Measurements from ENCODE around the gene SYNDIG1. TPM values are rescaled to one million over a fixed set of nuclear protein-coding genes. Genes with fewer than 3 reads are reported as not detected.

The SYNDIG1 gene
- 10.8 TPM for polyA plus RNA-seq (2013, experiment 1 of 2; ENCODE audit: insufficient read length)
- polyA plus RNA-seq (2013, experiment 2 of 2; ENCODE audit: insufficient read length): 10.3 TPM

GRCh38 chr20:24469116-24469893 lies at the start of gene SYNDIG1:
Gene SYNDIG1 (plus strand): TSS chr20:24469629. CDS start chr20:24543098, 73,469 bp downstream.
- DNase-seq: peak; percentile 79

- DNase-seq: no peak
Measured at GRCh38 chr20:24419786-24420185, 49.6 kb upstream of the SYNDIG1 start.

DNA sequence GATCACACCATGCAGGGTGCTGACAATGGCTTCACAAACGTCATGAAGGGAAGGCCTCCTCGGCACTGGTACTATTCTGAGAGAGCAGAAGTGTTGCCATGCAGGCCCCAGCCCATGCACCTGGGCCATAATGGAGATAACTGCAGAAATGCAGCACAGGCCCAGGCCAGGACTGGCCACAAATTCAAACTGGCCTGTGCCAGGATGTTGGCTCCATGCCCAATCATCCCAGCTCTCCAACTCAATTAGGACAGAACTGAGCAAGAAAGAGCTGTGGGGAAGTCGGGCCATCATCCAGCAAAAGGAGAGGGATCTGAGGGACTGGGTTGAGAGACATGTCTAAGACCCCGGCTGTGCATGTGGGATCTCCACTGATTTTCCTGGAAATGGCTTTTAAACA lies 48.9 kb upstream of the SYNDIG1 start:
- DNase-seq: no peak

- DNase-seq: no peak
Measured at GRCh38 chr20:24421071-24421470, 48.4 kb upstream of the SYNDIG1 start.

DNA sequence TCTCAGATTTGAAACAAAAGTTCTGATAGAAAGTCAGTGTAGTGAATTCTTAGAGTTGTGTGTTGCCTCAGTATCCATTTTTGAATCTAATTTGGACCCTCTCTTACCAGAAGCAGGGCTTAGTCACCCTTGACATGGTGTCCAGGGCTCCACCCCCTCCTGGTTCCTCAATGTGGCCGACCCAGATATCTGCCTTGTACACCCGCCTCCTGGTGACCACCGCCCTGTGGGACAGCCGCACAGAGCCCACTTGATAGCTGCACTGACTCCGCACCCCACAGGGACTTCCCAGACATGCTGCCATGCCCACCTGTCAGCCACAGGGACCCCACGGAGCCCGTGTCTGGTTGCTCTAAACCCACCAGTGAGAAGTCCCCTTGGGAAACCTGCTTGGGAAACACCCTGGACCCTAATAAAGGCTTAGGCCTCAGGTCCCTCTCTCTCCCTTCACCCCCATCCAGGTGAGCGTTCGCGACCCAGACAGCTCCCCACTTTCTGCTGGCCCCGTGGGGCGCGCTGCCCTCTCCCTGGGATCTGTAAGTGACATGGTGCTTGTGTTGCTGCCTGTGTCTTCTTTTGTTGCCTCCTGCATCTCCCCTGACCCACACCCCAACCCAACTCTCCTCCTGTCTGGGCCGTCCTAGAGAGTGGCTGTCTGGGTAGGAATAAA lies 47.2 kb upstream of the SYNDIG1 start:
- DNase-seq: no peak

DNA sequence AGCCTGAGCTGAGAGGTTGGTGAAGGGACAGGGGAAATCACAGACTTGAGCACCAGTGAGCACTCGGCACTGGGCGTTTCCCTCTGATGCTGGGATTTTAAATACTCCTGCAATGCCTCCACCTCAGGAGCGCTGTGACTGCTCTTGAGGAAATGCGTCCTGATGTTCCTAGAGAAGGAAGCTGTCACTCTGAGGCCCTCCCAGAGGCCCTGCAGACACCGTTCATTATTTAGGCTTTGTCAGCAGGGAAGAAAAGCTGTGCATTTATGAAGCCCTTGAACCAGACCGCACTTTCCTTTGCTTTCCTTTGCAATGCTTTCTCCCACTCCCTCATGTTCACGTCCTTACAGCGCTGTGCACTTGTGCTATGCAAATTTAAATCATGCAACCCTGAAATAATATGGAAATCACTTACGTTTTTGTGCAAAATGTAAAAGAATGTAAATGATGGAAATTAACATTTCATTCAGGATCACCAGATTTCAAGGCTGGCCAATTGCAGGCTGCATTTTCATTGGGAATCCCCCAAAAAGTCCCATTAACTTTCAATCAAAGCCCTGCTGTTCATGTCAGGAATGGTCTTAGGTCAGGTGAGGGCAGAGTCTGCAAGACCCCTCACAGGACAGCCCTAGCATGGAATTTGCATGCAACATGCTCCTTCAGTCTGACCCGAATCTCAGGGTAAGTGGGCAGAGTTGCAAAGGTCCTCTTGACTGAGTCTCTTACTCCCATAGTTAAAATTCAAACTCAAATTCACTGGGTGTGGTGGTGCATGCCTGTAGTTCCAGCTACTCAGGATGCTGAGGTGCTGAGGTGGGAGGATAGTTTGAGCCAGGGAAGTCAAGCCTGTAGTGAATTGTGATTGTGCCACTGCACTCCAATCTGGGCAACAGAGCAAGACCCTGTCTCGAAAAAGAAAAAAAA lies 45.8 kb upstream of the SYNDIG1 start:
- no peak for DNase-seq

DNA sequence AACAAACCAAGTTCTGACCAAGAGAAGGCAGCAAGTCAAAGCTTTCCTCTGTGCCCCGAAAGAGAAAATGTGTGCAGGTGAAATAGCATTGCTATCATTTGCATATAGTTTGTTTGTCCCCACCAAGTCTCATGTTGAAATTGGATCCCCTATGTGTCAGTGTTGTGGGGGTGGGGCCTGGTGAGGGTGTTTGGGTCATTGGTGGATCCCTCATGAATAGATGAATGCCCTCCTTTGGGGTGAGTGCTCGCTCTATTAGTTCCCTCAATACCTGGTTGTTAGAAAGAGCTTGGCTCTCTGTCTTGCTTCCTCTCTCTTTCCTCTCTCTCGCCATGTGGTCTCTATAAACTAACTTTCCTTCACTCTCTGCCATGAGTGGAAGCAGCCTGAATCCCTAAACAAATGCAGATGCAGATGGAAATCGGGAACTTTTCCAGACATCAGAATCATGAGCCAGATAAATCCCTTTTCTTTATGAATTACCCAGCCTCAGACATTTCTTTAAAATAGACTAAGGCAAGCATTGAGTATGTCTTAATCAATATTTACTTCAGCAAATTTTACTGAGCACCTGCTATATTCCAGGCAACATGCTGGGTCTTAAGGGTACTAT lies 43.8 kb upstream of the SYNDIG1 start:
- no peak for DNase-seq

GRCh38 chr20:24431279-24432045 lies 38.0 kb upstream of the SYNDIG1 start:
- DNase-seq: no peak

- no peak for DNase-seq
Measured at GRCh38 chr20:24432046-24432442, 37.4 kb upstream of the SYNDIG1 start.

DNA sequence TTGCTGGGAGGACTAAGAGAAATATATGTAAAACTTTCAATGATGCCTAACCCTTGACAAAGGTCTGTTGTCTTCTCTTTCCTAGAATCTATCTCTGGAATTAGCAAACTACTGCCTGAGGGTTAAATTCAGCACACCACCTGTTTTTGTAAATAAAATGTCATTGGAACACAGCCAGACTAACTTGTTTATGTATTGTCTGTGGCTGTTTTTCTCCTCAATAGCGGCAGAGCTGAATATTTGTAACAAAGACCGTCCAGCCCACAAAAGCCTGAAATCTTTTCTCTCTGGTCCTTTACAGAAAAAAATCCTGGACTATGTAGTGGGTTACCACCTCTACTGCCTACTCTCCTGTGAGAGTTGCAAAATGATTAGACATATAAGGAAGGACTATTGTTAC lies 33.3 kb upstream of the SYNDIG1 start:
- DNase-seq: no peak

DNA sequence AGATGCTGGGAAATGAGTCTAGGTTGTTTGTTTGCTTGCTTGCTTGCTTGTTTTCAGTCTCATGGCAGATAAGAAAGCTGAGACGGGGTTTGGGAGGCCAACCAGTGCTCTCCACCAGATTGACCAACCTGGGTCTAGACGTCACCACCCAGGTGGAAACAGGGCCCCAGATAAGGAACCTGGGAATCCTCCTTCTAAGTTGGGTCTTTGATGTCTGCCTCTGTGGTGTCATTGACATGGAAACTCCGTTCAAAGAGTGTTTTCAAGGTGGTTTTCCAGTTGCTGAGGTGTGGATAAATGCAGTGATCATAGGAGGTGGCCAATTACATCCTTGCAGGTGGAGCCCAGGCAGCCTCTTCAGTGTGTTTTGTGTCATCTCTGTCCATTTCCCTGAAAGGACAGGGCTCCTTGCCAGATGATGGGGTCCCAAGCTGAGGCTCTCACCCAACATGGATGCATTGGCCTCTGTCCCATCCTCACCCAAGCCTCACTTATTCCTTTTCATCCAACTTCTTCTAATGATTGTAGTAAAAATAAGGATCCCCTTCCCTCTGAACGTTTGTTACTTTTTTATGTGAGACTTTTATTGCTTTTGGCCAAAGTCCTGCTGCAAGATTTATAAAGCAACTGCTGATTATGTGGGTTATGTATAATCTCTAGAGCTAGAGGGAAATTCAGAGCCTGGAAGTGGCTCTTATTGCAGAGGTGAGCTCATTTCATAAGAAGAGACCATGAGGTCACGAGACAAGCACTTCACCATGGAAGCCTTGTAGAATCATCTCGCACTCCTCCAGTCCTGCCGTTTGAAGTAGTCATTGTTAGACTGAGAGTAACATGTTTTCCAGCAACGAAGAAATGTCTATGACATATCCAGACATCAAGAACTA lies 32.0 kb upstream of the SYNDIG1 start:
- DNase-seq: no peak

- DNase-seq: no peak
Measured at GRCh38 chr20:24438331-24438730, 31.1 kb upstream of the SYNDIG1 start.

DNA sequence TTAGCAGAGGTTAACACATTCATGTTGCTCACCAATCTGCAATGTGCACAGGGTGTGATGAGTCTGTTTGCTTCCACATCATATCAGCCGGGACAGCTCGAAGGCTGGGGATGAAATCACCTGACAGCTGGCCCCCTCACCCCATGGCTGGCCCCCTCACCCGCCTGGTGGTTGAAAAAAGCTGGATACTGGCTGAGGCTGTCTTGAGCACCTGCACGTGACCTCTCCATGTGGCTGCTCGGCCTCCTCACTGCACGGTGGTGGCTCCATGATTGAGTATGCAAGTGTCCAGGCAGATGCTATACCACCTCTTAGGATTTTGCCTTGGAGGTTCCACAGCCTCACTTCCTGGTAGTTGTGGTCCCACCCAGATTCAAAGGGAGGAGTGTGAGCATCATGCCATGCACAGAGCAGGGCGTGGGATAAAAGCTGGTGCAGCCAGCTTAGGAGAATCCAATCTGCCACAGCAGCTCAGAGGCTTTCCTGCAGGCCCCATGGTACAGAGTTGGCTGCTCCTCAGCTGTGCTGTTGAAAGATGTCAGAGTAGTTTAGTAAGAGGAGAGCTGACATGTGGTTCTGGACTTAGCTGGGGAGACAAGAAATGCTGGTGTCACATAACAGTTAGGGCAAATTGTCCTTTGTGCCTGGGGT lies 29.6 kb upstream of the SYNDIG1 start:
- no peak for DNase-seq

DNA sequence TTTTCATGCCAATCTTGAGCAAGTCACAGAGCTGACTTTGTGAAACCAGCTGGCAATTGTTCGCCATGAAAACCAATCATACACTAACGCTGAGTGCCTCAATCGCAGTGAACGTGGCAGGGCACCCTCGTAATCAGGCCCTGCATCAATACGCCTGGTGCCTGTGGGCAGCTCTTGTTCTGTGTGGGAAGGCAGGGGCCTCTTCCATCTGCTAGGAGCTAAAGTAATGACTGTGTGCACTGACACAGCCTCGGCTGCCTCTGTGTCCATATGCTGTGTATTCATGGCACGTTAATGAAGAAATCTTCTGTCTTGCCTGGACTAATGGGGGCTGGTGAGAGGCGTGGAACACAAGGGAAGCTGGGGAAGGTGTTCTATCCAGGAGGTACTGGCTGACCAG lies 27.8 kb upstream of the SYNDIG1 start:
- DNase-seq: no peak

DNA sequence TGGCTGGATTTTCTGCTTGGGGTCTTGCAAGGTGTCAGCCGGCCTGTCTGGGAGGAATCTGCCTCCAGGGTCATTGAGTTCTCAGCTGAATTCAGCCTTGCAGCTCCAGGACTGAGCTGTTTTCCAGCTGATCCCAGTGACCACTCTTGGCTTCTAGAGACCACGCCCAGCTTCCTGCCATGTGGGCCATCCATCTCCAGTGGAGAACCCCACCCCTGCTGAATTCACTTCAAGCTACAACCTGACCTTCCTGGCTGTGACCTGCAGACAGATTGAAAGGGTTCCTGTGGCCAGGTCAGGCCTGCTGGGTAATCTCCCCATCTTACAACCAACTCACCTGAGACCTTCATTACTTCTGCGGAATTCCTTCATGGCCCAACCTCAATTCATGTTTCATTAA lies 26.5 kb upstream of the SYNDIG1 start:
- no peak for DNase-seq

GRCh38 chr20:24443436-24443835 lies 26.0 kb upstream of the SYNDIG1 start:
- DNase-seq: no peak

GRCh38 chr20:24444526-24445190 lies 24.8 kb upstream of the SYNDIG1 start:
- no peak for DNase-seq

DNA sequence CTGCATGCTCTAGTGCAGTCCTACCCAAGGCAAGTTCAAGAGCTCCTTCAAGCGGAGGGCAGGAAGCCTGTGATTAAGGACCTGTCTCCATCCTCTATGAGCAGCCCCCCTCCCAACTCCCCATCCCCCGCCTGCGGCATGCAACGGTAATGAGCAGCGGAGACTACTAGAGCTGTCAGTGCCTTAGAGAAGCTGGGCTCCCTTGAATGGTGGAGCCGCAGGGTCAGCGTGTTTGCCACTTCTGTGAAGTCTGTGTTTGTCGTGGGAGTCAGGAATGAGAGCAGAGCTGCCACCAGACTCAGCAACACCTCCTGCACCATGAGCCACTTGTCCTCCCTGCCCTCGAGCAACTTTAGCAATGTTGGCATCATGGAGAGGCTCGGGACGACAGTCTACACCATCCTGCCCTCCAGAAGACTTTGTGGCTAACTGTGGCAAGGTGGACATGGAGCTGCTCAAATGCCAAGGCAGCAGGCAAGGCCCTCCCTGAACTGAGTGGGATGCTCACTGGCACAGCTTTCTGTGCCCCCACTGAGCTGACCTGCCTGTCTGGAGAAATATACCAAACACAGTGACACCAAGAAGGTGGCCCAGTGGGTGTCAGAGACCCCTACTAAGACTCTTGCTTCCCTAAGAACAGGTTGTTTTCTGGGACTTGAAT lies 23.8 kb upstream of the SYNDIG1 start:
- DNase-seq: no peak

DNA sequence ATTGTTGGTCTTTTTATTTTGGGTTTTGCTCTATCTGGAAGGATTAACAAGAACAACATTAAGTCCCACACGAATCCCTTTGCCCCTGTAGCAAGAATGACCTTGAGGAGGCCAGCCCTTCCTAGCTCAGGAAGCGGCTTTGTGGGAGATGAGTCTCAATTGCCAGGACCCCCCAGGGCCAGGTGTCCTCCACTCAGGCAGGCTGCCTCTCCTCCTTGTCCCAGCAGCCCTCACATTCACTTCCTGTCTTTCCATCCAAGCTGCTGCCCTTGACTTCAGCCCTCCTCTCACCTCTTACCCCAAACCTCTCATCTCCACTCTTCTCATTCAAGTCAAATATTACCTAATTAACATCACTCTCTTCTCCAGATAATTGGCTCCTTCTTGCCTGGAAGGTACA lies 22.6 kb upstream of the SYNDIG1 start:
- no peak for DNase-seq
